SW480 (cell line): ENCODE data around the gene PDHA1.

Experiments
- DNase-seq: peaks from one replicate; pipeline ENCODE4 v3.0.0-alpha.2; 2016; ENCODE audit warnings: low spot score

The PDHA1 gene

GRCh38 chrX:19375546-19375945, 31.8 kb downstream of the PDHA1 start:
- DNase-seq = no peak

- no peak for DNase-seq
These were observed 34.1 kb downstream of the PDHA1 start for GRCh38 chrX:19377799-19378198.

DNA sequence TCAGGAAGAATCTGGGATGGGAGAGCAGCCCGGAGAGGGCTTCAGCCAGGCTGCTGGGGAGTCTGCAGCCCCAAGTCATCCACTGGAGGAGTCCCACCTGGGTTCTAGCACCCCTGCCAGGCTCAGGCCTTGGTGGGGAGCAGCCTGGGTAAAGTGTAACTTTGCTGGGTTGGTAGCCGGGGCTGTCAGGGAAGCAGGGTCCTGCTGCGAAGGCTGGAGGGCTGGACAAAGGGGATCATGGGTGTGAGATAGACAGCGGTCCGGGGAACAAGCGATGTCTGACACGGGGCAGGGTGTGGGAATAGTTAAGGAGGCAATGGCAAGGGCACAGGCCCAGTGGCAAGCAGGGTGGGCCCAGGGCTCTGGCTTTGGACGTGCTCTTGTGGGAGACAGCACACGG, 37.6 kb downstream of the PDHA1 start:
- DNase-seq = no peak

DNA sequence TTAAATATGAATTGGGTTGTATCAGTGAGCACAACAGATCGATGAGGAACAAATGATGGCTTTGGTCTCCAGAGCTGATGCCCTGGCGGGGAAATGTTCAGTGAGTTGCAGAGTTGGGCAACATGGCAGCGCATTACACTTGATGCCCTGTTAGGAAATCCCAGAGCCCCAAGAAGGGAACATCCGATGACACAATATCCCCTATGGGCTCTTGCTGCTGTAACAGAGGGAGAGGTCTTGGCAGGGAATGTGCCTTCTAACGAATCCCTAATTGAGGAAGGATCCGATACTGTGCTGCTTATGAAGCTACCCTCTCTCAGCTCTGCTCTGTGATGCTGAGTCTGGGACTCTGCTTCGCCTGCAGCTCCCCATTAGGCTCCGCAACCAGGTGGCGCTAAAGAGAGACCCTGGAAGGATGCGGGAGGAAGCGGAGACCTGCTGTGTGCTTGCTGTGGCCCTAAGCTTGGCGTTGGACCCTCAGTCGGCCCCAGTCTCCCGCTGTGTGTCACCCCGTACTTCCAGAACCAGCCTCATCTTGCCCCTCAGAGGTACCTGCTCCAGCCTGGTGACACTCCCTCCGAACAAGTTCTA, 38.9 kb downstream of the PDHA1 start:
- DNase-seq = peak; percentile 31

GRCh38 chrX:19386679-19387078, 43.0 kb downstream of the PDHA1 start:
- no peak for DNase-seq

DNA sequence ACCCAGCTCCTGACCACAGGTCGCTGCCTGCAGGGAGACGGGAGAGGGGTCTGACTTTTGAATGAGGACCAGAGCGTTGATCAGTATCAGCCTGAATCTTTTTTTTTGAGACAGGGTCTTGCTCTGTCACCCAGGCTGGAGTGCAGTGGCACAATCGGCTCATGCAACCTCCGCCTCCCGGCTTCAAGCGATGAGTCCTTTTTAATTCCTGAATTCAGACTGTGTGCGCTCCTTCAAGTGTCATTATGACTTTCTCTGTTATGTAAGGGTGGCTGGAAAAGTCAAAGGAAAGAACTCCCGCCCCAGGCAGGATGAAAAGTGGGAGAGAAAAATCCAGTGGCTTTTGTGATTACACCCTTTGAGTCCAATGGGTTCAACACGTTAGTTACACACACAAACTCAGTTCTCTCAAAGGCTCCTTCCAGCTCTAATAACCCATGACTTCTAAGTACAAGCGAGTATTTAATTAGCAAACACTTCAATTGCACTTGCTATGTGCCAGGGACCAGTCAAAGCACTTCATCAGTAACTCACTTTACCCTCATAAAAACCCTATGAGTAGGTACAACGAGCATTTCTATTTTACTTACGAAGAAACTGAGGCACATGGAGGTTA, 44.4 kb downstream of the PDHA1 start:
- no peak for DNase-seq

DNA sequence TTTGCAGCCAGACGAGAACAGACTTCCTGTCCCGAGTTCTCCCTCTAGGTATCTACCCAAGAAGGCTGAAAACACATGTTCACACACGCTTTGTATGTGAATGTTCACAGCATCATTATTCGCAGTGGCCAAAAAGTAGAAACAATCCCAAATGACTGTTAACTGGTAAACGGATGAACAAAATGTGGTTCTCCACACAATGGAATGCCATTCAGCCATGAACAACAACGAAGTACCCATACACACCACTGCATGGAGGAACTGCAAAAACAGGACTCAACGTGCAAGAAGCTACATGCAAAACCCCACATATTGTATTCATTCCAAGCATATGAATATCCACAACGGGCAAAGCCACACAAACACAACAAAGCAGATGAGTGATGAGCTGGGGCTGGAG, 45.0 kb downstream of the PDHA1 start:
- DNase-seq = no peak

- no peak for DNase-seq
These were observed 45.6 kb downstream of the PDHA1 start for GRCh38 chrX:19389227-19389845.

GRCh38 chrX:19392078-19392477, 48.4 kb downstream of the PDHA1 start:
- DNase-seq = no peak

DNA sequence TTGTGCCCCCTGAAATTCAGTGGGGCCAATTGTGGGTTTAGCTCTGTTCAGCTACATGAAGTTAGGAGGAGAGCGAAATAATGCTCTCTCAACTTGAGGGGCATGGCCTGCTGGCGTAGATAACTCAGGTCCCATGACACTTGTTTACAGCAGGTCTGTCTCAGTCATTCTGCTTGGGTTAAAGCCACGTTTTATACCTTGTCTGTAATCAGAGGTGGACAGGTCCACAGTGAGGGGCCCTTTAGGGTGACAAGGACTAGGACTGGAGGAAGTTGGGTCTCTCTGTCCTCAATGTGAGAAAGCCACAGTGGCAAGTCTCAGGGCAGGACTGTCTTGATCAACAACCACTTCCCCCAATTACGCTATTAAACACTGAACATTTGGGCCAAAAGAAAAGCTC, 49.0 kb downstream of the PDHA1 start:
- no peak for DNase-seq

DNA sequence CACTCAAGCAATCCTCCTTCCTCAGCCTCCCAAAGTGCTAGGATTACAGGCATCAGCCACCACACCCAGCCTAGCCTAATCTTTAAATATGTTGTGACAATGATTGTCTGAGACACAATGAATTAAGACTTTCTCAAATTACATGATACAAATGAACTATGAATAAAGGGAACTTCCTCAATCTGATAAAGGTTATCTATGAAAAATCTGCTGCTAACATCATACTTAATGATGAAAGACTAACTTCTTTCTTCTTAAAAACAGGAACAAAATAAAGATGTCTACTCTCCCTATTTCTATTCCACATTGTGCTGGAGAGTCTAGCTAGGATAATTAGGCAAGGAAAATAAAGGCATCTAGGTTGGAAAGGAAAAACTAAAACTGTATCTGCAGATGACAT, 60.0 kb downstream of the PDHA1 start:
- DNase-seq = no peak

DNA sequence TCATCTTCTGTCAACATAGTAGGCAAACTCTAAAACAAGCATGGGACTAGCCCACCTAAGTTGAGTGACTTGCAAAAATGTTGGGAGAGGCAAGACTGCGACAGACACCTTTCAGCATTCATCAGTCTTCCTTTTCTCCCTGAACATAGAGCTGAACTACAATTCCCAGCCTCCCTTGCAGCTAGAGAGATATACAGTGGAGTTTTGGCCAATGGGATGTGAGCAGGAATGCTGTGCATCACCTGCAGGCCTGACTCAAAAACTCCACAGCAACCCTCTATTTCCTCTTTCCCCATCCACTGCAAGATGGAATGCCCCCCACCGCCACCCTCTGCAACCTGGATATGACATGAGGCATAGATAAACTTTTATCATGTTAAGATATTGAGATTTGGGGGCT, 66.5 kb downstream of the PDHA1 start:
- no peak for DNase-seq
